Adrenal gland (tissue), 12 donors: ENCODE data around the gene VWA8. TPM values are rescaled to one million over a fixed set of nuclear protein-coding genes. Genes with fewer than 3 reads are reported as not detected.

ENCODE experiments used
- DNase-seq, 7 donors: peaks; one replicate each; pipeline ENCODE4 v3.0.0-alpha.2; 2019 to 2020
- H3K27ac ChIP-seq, 5 donors: fragments of 200-600 bp; sonication (generic) in 4 of 5; 1 replicate in 3 of 5; 2 replicates in 2 of 5; pipeline versions ENCODE4 v1.5.1 to v1.8.0; 2016 to 2020; ENCODE audit warnings: mild to moderate bottlenecking in 1 of 5
- H3K27me3 ChIP-seq: fragments of 200-600 bp; 2 replicates; pipeline ENCODE4 v1.8.0; 2021
- H3K36me3 ChIP-seq, 2 donors: fragments of 200-600 bp; replicated peaks in 1 of 2; 1 replicate in 1 of 2; 2 replicates in 1 of 2; pipeline versions ENCODE4 v1.5.1 to v1.8.0; 2018 to 2022
- H3K4me1 ChIP-seq, 2 donors: fragments of 200-600 bp; replicated peaks in 1 of 2; 1 replicate in 1 of 2; 2 replicates in 1 of 2; pipeline versions ENCODE4 v1.5.1 to v1.8.0; 2018 to 2021
- H3K4me3 ChIP-seq, 4 donors: fragments of 200-600 bp; sonication (generic) in 3 of 4; one replicate each; pipeline ENCODE4 v1.5.1; 2016 to 2018
- H3K9me3 ChIP-seq, 3 donors: fragments of 200-600 bp; sonication (generic) in 1 of 3; replicated peaks in 1 of 3; 1 replicate in 2 of 3; 2 replicates in 1 of 3; pipeline versions ENCODE4 v1.5.1 to v1.8.0; 2016 to 2021
- CTCF ChIP-seq, 6 experiments: fragments of 450-650 bp in 4 of 6; fragments of 200-600 bp in 2 of 6; sonication (generic) in 1 of 6; IDR thresholded peaks; 1 replicate in 5 of 6; 2 replicates in 1 of 6; pipeline versions ENCODE4 v1.5.1 to v1.8.0; 2016 to 2021; ENCODE audit warnings: antibody characterized with exemption in 6 of 6, mild to moderate bottlenecking in 2 of 6, moderate library complexity in 1 of 6
- POLR2A ChIP-seq, 2 donors: fragments of 450-650 bp; IDR thresholded peaks; one replicate each; pipeline ENCODE4 v1.6.1; 2017; ENCODE audit warnings: antibody characterized with exemption in 2 of 2, mild to moderate bottlenecking in 2 of 2, moderate library complexity in 1 of 2
- WGBS, 4 donors: extraction: QIAGEN DNeasy Blood & Tissue Kit in 2 of 4; methylation state at CpG; one replicate each; pipeline versions ENCODE4 v1.1.5 to v1.1.7; 2013 to 2017; 5-methylcytosine and 5-hydroxymethylcytosine counted together
- intact Hi-C, 2 donors: fragments of 100-400 bp; cut with DNase I; formaldehyde crosslinking; loops; one replicate each; pipeline versions ENCODE4 v1.14.1 to v1.15.0; 2022 to 2023
- polyA plus RNA-seq, 3 donors: library from polyadenylated mRNA; stranded (reverse); fragments of 200-250 nt in 2 of 3; fragments of 350-450 nt in 1 of 3; fragmentation: Illumina TruSeq in 1 of 3; extraction: RNeasy Lipid Tissue Mini Kit (QIAGEN cat#74804) in 1 of 3; gene quantifications; one replicate each; pipeline ENCODE4 v1.2.3, GENCODE V29; 2013 to 2014
- total RNA-seq, 9 donors: library from RNA; depleted of rRNA in 4 of 9; stranded (reverse); fragments of >200 nt in 4 of 9; fragments of 120-200 nt in 1 of 9; fragmentation: NEBNext Ultra II Directional in 1 of 9; extraction: Animal tissue kit (Norgen Biotek cat#: 25700) in 1 of 9; gene quantifications; one replicate each; pipeline versions ENCODE4 v1.1.0 to v1.2.4, GENCODE V29; 2013 to 2023
- donor health status: healthy with polysubstance abuse.
- donor health status: Bipolar disorder and iron deficiency.
- donor health status: DM: yes; HTN: yes; CAD: no.
- donor health status: DM: no; HTN: no; CAD: no.
- donor health status: DM: no; HTN: no; CAD: no.
- donor health status: DM: yes; HTN: yes; CAD: no.

VWA8 gene
- total and polyA plus RNA-seq, 12 donors = 8.1 to 45.4 (median 31.4) TPM

- 17 to 37% (median 30%) methylated on average over 6 of the region's 6 CpGs for WGBS, 4 donors
- TF ChIP-seq POLR2A (IDR thresholded peaks at IDR 0.05) (no peak), CTCF (IDR thresholded peaks at IDR 0.05) (no peak)
These were observed 40.7 kb upstream of the VWA8 start for GRCh38 chr13:42001580-42001979.

GRCh38 chr13:42000846-42001245, 39.9 kb upstream of the VWA8 start:
- Histone ChIP-seq H3K27ac (no peak overlapping the region), H3K9me3 (no peaks in the 10 kb centered on the region), H3K4me1 (no peaks in the 10 kb centered on the region), H3K4me3 (no peak overlapping the region), H3K27me3 (no peaks in the 10 kb centered on the region), H3K36me3 (no peaks in the 10 kb centered on the region)
- TF ChIP-seq CTCF (IDR thresholded peaks at IDR 0.05) (no peak), POLR2A (IDR thresholded peaks at IDR 0.05) (no peak)
- no peak for DNase-seq
- intact Hi-C loops = no loop called here
- 47 to 69% (median 66%) methylated on average over 2 of the region's 2 CpGs for WGBS, 4 donors

More at GRCh38 chr13:42001580-42001979, 40.7 kb upstream of the VWA8 start:
- intact Hi-C loops = no loop called here
- H3K27ac ChIP-seq = no peak overlapping the region
- peak in 5 of 7 donors; percentile 29 to 81 (median 49) for DNase-seq
- H3K36me3 ChIP-seq = no peaks in the 10 kb centered on the region
- H3K27me3 ChIP-seq = no peaks in the 10 kb centered on the region
- H3K4me3 ChIP-seq = no peak overlapping the region
- H3K4me1 ChIP-seq = no peaks in the 10 kb centered on the region
- no peaks in the 10 kb centered on the region for H3K9me3 ChIP-seq

GRCh38 chr13:41997396-41997795, 36.5 kb upstream of the VWA8 start:
- no peaks in the 10 kb centered on the region for H3K9me3 ChIP-seq
- no peaks in the 10 kb centered on the region for H3K27me3 ChIP-seq
- no peaks in the 10 kb centered on the region for H3K4me1 ChIP-seq
- no peaks in the 10 kb centered on the region for H3K36me3 ChIP-seq
- DNase-seq = no peak
- H3K4me3 ChIP-seq = no peak overlapping the region
- intact Hi-C loops = no loop called here
- 60 to 73% (median 63%) methylated on average over 1 of the region's 1 CpG for WGBS, 4 donors
- TF ChIP-seq CTCF (IDR thresholded peaks at IDR 0.05) = no peak
- TF ChIP-seq POLR2A (IDR thresholded peaks at IDR 0.05) = no peak
- no peak overlapping the region for H3K27ac ChIP-seq

GRCh38 chr13:41995946-41996345, 35.0 kb upstream of the VWA8 start:
- Histone ChIP-seq H3K9me3 (no peaks in the 10 kb centered on the region), H3K4me1 (no peaks in the 10 kb centered on the region), H3K27ac (no peak overlapping the region), H3K36me3 (no peaks in the 10 kb centered on the region), H3K4me3 (no peak overlapping the region), H3K27me3 (no peaks in the 10 kb centered on the region)
- 61 to 72% (median 66%) methylated on average over 5 of the region's 5 CpGs for whole genome bisulfite sequencing, 4 donors
- TF ChIP-seq CTCF (IDR thresholded peaks at IDR 0.05) (no peak), POLR2A (IDR thresholded peaks at IDR 0.05) (no peak)
- DNase-seq = no peak
- intact Hi-C loops = no loop called here
